ENCODE results near the gene RPRD2. TPM values are rescaled to one million over a fixed set of nuclear protein-coding genes. Genes with fewer than 3 reads are reported as not detected.
A peak's percentile ranks its signal among the peaks of the same experiment; 100 is the strongest.
"Not testable (repeated sequence)": the region's sequence is repeated elsewhere in the genome, so short reads cannot be mapped to it uniquely, and the experiment has no call there.

The RPRD2 gene
- 10 to 100 TPM; 14.5 to 19.9 (median 16.3) TPM for total RNA-seq

DNA sequence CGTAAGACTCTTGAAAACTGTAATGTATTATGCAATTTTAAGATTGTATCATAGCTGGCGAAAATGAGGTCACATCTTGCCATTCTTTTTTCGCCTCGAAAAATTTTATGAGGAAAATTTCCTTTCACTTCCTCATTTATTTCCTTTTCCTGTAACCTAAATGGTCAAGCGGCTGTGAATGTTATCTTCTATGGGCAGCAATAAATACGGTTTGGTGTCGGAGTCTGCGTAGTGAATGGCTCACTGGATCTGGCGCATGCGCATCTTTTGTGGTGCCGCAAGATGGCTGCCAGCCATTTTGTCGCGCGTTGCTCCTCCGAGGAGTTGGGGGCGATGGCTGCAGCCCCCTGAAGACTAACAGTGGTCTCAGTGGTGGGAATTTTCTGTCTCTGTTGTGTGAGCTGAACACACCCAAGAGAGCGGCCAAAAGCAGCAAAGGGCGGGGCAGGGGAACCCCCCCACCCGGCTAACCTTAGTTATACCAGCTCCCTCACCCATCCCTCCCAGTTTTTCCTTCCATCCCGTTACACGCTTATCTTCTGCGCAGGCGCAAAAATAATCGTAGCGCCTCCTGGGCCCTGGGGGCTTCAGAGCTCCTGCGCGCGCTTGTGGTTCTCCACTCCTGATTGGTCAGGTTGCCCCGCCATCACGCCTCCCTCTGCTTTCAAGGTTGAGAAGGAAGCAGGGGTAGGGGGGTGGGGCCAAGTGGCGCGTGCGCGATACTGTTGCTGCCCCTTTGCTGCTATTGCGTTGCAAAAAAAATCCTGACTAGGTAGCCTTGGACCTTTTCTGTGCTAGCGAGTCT, at the start of gene RPRD2:
Gene RPRD2, plus strand, starts transcription at position 722 of the 805 bp plus-strand sequence. CDS start 568 bp downstream, outside the sequence.
- peak; percentile 97 for ATAC-seq (ENCODE audit: low FRiP score)
- DNase-seq (ENCODE audit: low spot score): peak; percentile 91
- TF ChIP-seq CTCF (IDR thresholded peaks at IDR 0.05): no peak

DNA sequence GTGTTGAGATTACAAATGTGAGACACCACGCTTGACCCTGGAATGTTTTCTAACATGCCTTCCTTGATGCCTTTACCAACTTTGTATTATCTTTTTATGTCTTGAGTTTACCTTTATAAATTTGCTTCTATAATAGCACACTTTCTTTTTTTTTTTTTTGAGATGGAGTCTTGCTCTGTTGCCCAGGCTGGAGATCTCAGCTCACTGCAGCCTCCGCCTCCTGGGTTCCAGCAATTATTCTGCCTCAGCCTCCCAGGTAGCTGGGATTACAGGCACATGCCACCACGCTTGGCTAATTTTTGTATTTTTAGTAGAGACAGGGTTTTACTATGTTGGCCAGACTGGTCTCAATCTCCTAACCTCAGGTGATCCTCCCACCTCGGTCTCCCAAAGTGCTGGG, 49.3 kb upstream of the RPRD2 start:
- not testable (repeated sequence) for DNase-seq (ENCODE audit: low spot score); ATAC-seq (ENCODE audit: low FRiP score)

- TF ChIP-seq CTCF (IDR thresholded peaks at IDR 0.05): no peak
- ATAC-seq (ENCODE audit: low FRiP score): no peak
- DNase-seq (ENCODE audit: low spot score): no peak
Observed at GRCh38 chr1:150320667-150320978, 43.3 kb upstream of the RPRD2 start.

- TF ChIP-seq CTCF (IDR thresholded peaks at IDR 0.05): no peak
- ATAC-seq (ENCODE audit: low FRiP score) (no peak), DNase-seq (ENCODE audit: low spot score) (no peak)
Observed at GRCh38 chr1:150321826-150322166, 42.2 kb upstream of the RPRD2 start.

DNA sequence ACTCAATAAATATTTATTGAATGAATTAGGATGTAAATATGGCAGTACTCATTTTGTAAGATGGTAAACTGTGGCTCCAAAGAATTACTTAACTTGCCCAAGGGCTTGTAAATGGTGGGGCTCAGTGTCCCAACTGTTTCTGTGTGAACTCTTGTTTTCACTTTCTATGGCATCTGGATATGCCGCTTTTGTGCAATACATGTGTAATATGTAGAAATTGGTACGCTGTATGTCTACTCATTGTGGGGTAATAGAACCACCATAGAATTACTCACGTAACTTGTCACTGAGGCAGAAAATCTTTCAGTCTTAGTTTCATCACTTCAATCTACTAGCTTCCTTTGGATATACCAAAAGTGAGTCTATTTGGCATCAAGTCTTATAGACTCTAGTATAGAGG, 41.6 kb upstream of the RPRD2 start:
- TF ChIP-seq CTCF (IDR thresholded peaks at IDR 0.05): no peak
- DNase-seq (ENCODE audit: low spot score): no peak
- ATAC-seq (ENCODE audit: low FRiP score): no peak

- no peak for DNase-seq (ENCODE audit: low spot score)
- ATAC-seq (ENCODE audit: low FRiP score): no peak
- no peak for TF ChIP-seq CTCF (IDR thresholded peaks at IDR 0.05)
Observed at GRCh38 chr1:150332651-150333290, 31.2 kb upstream of the RPRD2 start.

DNA sequence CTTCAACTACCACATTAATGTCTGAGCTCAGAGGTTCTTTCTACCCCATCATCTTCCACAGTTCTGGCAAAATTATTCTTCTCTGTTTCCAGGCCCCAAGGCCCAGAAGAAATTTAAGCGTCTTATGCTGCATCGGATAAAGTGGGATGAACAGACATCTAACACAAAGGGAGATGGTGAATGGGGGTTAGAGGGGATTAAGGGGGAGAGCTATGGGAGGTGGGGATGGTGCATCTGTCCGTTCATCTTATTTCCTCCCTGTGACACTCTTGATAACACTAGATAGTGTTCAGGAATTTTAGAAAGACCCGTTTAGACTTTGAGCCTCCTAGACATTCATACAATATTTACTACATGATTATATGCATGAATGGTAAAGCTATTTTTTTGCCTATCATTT, 17.6 kb upstream of the RPRD2 start:
- DNase-seq (ENCODE audit: low spot score) (no peak), ATAC-seq (ENCODE audit: low FRiP score) (no peak)
- TF ChIP-seq CTCF (IDR thresholded peaks at IDR 0.05): no peak
